ENCODE data around the gene TNFSF12. TPM values are rescaled to one million over a fixed set of nuclear protein-coding genes. Genes with fewer than 3 reads are reported as not detected.

The TNFSF12 gene
- total and polyA plus RNA-seq, 7 donors: 18.0 to 122 (median 60.1) TPM

GRCh38 chr17:7544911-7545310, 3.9 kb upstream of the TNFSF12 start:
- Histone ChIP-seq H3K4me1 (peaks cover 0 to 18% (median 14%) of the 10 kb centered on the region in 4 donors), H3K27me3 (no peaks in the 10 kb centered on the region), H3K4me3 (no peak overlapping the region), H3K36me3 (no peaks in the 10 kb centered on the region), H3K9me3 (no peaks in the 10 kb centered on the region), H3K27ac (no peak overlapping the region)
- 70 to 85% methylated on average over 6 of the region's 6 CpGs for WGBS, 2 donors
- intact Hi-C loops (cut with DNase I): no loop called here
- TF ChIP-seq POLR2A (IDR thresholded peaks at IDR 0.05): no peak
- no peak for TF ChIP-seq CTCF (IDR thresholded peaks at IDR 0.05)
- TF ChIP-seq POLR2AphosphoS5 (IDR thresholded peaks at IDR 0.05): no peak
- TF ChIP-seq EP300 (IDR thresholded peaks at IDR 0.05): no peak
- no peak for DNase-seq

- TF ChIP-seq POLR2A (IDR thresholded peaks at IDR 0.05) (no peak), CTCF (IDR thresholded peaks at IDR 0.05) (peak in 1 of 4 experiments; percentile 4)
- Histone ChIP-seq H3K4me3 (peak overlapping the region; percentile 53 to 79 (median 76)), H3K9me3 (no peaks in the 10 kb centered on the region), H3K27ac (peak overlapping the region; percentile 89 to 93 (median 91)), H3K4me1 (peaks cover 0 to 21% (median 19%) of the 10 kb centered on the region in 4 donors), H3K36me3 (peaks cover 0 to 17% (median 11%) of the 10 kb centered on the region in 4 donors), H3K27me3 (no peaks in the 10 kb centered on the region)
- DNase-seq: peak; percentile 66
- intact Hi-C loops (cut with DNase I): no loop called here
- 10 to 25% methylated on average over 20 of the region's 20 CpGs for WGBS, 2 donors
Observed at GRCh38 chr17:7549401-7550055, 670 bp downstream of the TNFSF12 start.

- no peak overlapping the region for H3K4me3 ChIP-seq
- 74 to 77% methylated on average over 6 of the region's 6 CpGs for WGBS, 2 donors
- no peaks in the 10 kb centered on the region for H3K9me3 ChIP-seq
- peaks cover 0 to 21% (median 19%) of the 10 kb centered on the region in 4 donors for H3K4me1 ChIP-seq
- DNase-seq: no peak
- H3K27me3 ChIP-seq: no peaks in the 10 kb centered on the region
- TF ChIP-seq CTCF (IDR thresholded peaks at IDR 0.05) (no peak), POLR2AphosphoS5 (IDR thresholded peaks at IDR 0.05) (no peak), EP300 (IDR thresholded peaks at IDR 0.05) (no peak)
- peak overlapping the region; percentile 89 to 93 (median 91) for H3K27ac ChIP-seq
- peaks cover 0 to 17% (median 11%) of the 10 kb centered on the region in 4 donors for H3K36me3 ChIP-seq
- intact Hi-C loops (cut with DNase I): no loop called here
Observed at GRCh38 chr17:7550344-7550743, 1.5 kb downstream of the TNFSF12 start.

- H3K9me3 ChIP-seq: no peaks in the 10 kb centered on the region
- H3K36me3 ChIP-seq: peaks cover 0 to 17% (median 11%) of the 10 kb centered on the region in 4 donors
- H3K4me1 ChIP-seq: peaks cover 0 to 21% (median 19%) of the 10 kb centered on the region in 4 donors
- H3K27ac ChIP-seq: no peak overlapping the region
- WGBS, 2 donors: 82 to 89% methylated on average over 4 of the region's 4 CpGs
- no peaks in the 10 kb centered on the region for H3K27me3 ChIP-seq
- DNase-seq: no peak
- H3K4me3 ChIP-seq: no peak overlapping the region
- intact Hi-C loops (cut with DNase I): no loop called here
- no peak for TF ChIP-seq POLR2AphosphoS5 (IDR thresholded peaks at IDR 0.05)
- no peak for TF ChIP-seq POLR2A (IDR thresholded peaks at IDR 0.05)
- no peak for TF ChIP-seq CTCF (IDR thresholded peaks at IDR 0.05)
- TF ChIP-seq EP300 (IDR thresholded peaks at IDR 0.05): no peak
Observed at GRCh38 chr17:7551396-7551795, 2.5 kb downstream of the TNFSF12 start.

Data from sigmoid colon (tissue), 7 donors.